ACC112 (cell line): ENCODE measurements around the gene STK32B.
A peak's percentile ranks its signal among the peaks of the same experiment; 100 is the strongest.
"Not testable (repeated sequence)": the region's sequence is repeated elsewhere in the genome, so short reads cannot be mapped to it uniquely, and the experiment has no call there.

Source experiments
- H2AFZ ChIP-seq: fragments of 200-600 bp; sonication (generic); one replicate; pipeline ENCODE4 v1.6.0; 2017; ENCODE audit warnings: antibody characterized with exemption, low read length; ENCODE audit not compliant: unreplicated experiment
- H3K27ac ChIP-seq: fragments of 200-600 bp; sonication (generic); 2 replicates; pipeline ENCODE4 v1.5.1; 2014; ENCODE audit warnings: low read depth, mild to moderate bottlenecking, antibody characterized with exemption, low read length, moderate library complexity
- H3K27me3 ChIP-seq: fragments of 200-600 bp; sonication (generic); 2 replicates; pipeline ENCODE4 v1.6.1; 2014; ENCODE audit warnings: mild to moderate bottlenecking, antibody characterized with exemption, low read length, moderate library complexity, mixed read lengths; ENCODE audit not compliant: insufficient read depth
- H3K36me3 ChIP-seq: fragments of 200-600 bp; sonication (generic); 2 replicates; pipeline ENCODE4 v1.6.1; 2016; ENCODE audit warnings: mild to moderate bottlenecking, antibody characterized with exemption, low read length, moderate library complexity, mixed read lengths; ENCODE audit not compliant: insufficient read depth
- H3K4me1 ChIP-seq: fragments of 200-600 bp; sonication (generic); one replicate; pipeline ENCODE4 v1.6.1; 2016; ENCODE audit warnings: low read length, mixed read lengths; ENCODE audit not compliant: insufficient read depth, unreplicated experiment, control insufficient read depth
- H3K4me3 ChIP-seq: fragments of 200-600 bp; sonication (generic); 2 replicates; pipeline ENCODE4 v1.5.1; 2014; ENCODE audit warnings: mild to moderate bottlenecking, low read depth, low read length
- H3K79me2 ChIP-seq: fragments of 200-600 bp; sonication (generic); one replicate; pipeline ENCODE4 v1.6.0; 2016; ENCODE audit warnings: low read length; ENCODE audit not compliant: control insufficient read depth, unreplicated experiment, insufficient read depth

The STK32B gene

DNA sequence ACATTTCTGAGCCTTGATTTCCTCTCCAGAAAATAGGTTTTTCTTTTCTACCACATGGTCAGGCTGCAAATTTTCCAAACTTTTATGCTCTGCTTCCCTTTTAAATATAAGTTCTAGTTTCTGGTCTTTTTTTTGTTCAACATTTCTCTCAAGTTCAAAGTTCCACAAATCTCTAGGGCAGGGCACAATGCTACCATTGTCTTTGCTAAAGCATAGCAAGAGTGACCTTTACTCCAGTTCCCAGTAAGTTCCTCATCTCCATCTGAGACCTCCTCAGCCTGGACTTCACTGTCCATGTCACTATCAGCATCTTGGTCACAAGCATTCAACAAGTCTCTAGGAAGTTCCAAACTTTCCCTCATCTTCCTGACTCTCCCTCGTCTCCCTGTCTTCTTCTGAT lies 228.8 kb downstream of the STK32B start:
- not testable (repeated sequence) for H2AFZ ChIP-seq, H3K4me3 ChIP-seq, H3K36me3 ChIP-seq, H3K4me1 ChIP-seq, H3K27me3 ChIP-seq, H3K79me2 ChIP-seq, H3K27ac ChIP-seq

DNA sequence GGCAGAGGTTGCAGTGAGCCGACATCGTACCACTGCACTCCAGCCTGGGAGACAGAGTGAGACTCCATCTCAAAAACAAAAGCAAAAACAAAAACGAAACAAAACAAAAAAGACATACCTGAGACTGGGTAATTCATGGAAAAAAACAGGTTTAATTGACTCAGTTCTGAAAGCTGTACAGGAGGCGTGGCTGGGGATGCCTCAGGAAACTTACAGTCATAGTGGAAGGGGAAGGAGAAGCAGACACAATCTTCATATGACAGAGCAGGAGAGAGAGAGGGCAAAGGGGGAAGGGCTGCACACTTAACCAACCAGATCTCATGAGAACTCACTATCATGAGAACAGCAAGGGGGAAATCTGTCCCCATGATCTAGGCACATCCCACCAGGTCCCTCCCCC lies 229.5 kb downstream of the STK32B start:
- H3K27ac ChIP-seq, result no peak overlapping the region
- no peaks in the 10 kb centered on the region for H3K36me3 ChIP-seq
- H3K4me1 ChIP-seq, result no peaks in the 10 kb centered on the region
- H3K4me3 ChIP-seq, result no peak overlapping the region
- no peaks in the 10 kb centered on the region for H3K27me3 ChIP-seq
- H3K79me2 ChIP-seq, result no peaks in the 10 kb centered on the region
- no peak overlapping the region for H2AFZ ChIP-seq

DNA sequence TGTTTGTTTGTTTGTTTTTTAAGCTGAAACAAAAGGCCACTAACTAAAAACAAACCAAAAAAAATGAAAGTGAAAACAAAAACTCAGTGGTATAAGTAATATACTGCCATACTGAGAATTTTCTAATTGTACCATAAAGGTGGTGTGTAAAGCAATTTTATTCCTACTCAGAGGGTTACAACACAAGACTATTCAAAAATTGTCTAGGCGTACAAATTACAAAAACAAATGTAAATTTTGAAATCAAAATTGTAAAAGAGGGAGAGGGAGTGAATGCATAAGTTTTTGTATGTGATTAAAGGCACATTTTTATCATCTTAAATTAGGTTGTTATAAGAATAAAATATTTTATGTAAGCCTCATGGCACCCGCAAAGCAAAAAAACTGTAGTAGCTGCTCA lies 232.6 kb downstream of the STK32B start:
- Histone ChIP-seq H3K4me3 (no peak overlapping the region), H3K79me2 (no peaks in the 10 kb centered on the region), H3K27me3 (no peaks in the 10 kb centered on the region), H3K27ac (no peak overlapping the region), H3K36me3 (no peaks in the 10 kb centered on the region), H2AFZ (no peak overlapping the region), H3K4me1 (no peaks in the 10 kb centered on the region)

DNA sequence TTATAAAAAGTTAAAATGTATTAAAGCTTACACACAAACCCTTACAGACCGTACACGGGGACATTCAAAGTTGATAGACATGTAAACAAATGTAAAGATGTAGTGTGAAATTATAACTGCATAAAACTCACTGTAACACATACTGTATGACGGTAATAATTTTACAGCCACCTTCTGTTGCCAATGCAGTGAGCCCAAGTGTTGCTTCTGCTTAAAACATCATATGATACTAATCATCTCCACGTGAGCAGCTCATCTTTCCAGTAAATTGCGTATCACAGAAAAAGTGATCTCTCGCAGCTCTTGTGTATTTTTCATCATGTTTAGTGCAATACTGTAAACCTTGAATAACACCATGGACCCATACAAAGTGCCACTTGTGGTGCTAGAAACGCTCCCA lies 233.2 kb downstream of the STK32B start:
- Histone ChIP-seq H3K4me3 (no peak overlapping the region), H3K36me3 (no peaks in the 10 kb centered on the region), H2AFZ (no peak overlapping the region), H3K4me1 (no peaks in the 10 kb centered on the region), H3K79me2 (no peaks in the 10 kb centered on the region), H3K27me3 (no peaks in the 10 kb centered on the region), H3K27ac (no peak overlapping the region)

DNA sequence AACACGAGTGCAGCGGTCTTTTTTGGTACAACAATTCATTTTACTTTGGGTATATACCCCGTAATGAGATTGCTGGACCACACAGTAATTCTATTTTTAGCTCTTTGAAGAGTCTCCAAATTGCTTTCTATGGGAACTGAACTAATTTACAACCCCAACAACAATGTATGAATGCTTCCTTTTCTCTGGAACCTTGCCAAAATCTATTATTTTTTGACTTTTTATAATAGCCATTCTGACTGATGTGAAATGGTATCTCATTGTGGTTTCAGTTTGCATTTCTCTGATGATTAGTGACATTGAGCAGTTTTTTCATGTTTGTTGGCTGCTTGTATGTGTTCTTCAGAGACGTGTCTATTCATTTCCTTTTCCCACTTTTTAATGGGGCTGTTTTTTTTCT lies 240.8 kb downstream of the STK32B start:
- Histone ChIP-seq H3K36me3 (no peaks in the 10 kb centered on the region), H2AFZ (no peak overlapping the region)

DNA sequence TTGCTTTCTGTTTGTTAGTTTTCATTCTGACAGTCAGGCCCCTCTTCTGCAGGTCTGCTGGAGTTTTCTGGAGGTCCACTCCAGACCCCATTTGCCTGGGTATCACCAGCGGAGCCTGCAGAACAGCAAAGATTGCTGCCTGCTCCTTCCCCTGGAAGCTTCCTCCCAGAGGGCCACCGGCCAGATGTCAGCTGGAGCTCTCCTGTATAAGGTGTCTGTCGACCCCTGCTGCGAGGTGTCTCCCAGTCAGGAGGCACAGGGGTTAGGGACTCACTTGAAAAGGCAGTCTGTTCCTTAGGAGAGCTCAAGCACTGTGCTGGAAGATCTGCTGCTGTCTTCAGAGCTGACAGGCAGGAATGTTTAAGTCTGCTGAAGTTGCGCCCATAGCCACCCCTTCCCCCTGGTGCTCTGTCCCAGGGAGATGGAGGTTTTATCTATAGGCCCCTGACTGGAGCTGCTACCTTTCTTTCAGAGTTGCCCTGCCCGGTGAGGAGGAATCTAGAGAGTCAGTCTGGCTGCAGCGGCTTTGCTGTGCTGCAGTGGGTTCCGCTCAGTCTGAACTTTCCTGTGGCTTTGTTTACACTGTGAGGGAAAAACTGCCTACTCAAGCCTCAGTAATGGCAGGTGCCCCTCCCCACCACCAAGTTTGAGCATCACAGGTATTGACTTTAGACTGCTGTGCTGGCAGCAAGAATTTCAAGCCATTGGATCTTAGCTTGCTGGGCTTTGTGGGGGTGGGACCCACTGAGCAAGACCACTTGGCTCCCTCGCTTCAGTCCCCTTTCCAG lies 246.9 kb downstream of the STK32B start:
- H3K79me2 ChIP-seq, H3K27ac ChIP-seq, H3K27me3 ChIP-seq, H3K4me1 ChIP-seq, H3K4me3 ChIP-seq, H3K36me3 ChIP-seq, H2AFZ ChIP-seq: not testable (repeated sequence)

More for the DNA sequence above, 240.8 kb downstream of the STK32B start:
- no peaks in the 10 kb centered on the region for H3K4me1 ChIP-seq
- H3K27ac ChIP-seq, result no peak overlapping the region
- no peaks in the 10 kb centered on the region for H3K27me3 ChIP-seq
- H3K4me3 ChIP-seq, result no peak overlapping the region
- no peaks in the 10 kb centered on the region for H3K79me2 ChIP-seq

DNA sequence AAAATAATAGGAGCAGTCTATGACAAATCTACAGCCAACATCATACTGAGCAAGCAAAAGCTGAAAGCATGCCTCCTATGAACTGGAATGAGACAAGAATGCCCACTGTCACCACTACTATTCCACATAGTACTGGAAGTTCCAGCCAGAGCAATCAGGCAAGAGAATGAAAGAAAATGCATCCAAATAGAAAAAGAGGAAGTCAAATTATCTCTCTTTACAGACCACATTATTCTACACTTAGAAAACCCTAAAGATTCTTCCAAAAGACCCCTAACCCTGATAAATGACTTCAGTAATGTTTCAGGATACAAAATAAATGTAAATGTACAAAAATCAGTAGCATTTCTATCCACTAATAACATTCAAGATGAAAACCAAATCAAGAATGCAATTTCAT lies 249.0 kb downstream of the STK32B start:
- Histone ChIP-seq H3K4me3 (no peak overlapping the region), H3K36me3 (no peaks in the 10 kb centered on the region), H3K27ac (no peak overlapping the region), H3K27me3 (no peaks in the 10 kb centered on the region), H2AFZ (no peak overlapping the region), H3K4me1 (no peaks in the 10 kb centered on the region), H3K79me2 (no peaks in the 10 kb centered on the region)

DNA sequence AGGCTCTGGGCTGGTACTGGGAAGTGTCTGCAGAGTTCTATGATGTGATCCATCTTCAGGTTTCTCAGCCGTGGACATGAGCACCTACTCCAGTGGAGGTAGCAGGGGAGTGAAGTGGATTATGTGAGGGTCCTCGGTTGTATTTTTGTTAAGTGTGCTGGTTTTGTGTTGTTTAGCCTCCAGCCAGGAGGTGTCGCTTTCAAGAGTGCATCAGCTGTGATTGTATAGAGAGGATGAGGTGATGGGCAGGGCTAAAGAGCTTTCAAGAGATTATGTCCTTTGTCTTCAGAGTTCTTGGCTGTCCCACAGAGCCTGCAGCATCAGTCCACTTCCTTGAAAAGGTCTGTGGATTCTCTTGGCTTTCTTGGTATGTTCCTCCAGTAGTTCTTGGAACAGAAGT lies 256.6 kb downstream of the STK32B start:
- no peak overlapping the region for H3K27ac ChIP-seq
- H3K79me2 ChIP-seq, result no peaks in the 10 kb centered on the region
- no peaks in the 10 kb centered on the region for H3K4me1 ChIP-seq
- H3K27me3 ChIP-seq, result no peaks in the 10 kb centered on the region
- H3K36me3 ChIP-seq, result no peaks in the 10 kb centered on the region
- H3K4me3 ChIP-seq, result no peak overlapping the region
- no peak overlapping the region for H2AFZ ChIP-seq

DNA sequence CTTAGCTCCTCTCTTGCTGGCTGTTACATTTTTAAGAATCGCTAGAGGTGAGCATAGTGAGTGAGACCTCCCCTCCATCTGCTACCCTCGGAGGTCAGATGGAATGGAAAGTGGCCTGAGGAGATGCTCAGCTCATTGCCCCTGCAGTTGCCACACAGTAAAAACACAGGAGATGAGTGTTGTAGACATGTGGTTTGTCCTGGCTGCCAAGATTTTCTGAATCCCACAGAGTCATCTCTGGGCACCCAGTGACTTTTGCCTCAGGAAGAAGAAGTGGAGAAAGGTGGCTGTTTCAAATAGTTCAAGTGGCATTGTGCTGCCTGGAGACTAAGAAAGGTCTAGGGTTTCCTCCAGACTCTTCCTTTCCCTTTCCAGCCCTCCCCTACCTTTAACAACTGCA lies 271.0 kb downstream of the STK32B start:
- H3K4me1 ChIP-seq, result no peaks in the 10 kb centered on the region
- H3K4me3 ChIP-seq, result no peak overlapping the region
- H3K36me3 ChIP-seq, result no peaks in the 10 kb centered on the region
- no peak overlapping the region for H3K27ac ChIP-seq
- no peaks in the 10 kb centered on the region for H3K79me2 ChIP-seq
- H3K27me3 ChIP-seq, result no peaks in the 10 kb centered on the region
- no peak overlapping the region for H2AFZ ChIP-seq

DNA sequence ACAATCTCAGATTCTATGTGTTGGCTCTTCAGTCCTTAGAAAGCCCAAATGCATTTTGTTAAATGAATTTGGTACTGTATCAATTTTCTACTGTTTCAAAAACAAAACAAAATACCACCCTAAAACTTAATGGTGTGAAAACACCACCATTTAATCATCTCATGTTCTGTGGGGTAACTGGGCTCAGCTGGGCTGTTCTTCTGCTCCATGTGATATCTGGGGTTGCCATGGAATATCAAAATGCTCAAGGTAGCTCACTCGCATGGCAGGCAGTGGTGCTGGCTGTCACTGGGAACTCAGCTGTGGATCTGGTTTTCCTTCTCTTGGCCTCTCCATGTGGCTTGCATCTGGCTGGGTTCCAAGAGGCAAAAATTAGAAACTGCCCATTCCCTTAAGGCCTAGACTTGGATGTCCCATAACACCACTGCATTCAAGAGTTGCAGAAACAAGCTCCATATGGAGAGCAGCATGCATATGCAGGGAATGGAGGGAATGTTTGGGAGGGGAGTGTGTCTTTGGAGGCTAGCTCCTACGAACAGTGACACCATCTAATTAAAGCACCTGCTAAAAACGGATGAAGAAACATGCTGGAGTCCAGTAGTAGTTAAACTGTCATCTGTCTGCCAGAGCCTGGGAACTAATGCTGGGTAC lies 279.2 kb downstream of the STK32B start:
- Histone ChIP-seq H3K4me1 (no peaks in the 10 kb centered on the region), H3K79me2 (no peaks in the 10 kb centered on the region), H3K36me3 (no peaks in the 10 kb centered on the region), H3K27me3 (no peaks in the 10 kb centered on the region), H2AFZ (no peak overlapping the region), H3K27ac (no peak overlapping the region), H3K4me3 (no peak overlapping the region)

DNA sequence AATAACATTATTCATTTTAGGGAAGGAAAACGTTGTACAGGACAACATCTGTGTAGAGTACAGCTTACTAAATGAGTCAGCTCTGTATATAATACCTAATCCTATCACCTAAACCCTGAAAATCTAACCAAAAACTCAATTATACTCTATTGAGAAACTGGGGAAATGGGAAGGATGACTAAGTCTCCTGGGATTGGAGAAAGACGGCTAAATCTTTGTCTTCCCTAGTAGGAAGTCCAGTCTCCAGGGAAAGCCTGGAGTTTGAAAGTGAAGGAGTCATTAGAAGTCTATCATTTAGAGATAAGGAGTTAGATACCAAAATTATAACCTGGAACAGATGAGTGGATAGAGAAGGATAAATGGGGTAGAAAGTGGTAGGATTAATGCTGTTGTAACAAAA lies 286.5 kb downstream of the STK32B start:
- Histone ChIP-seq H3K36me3 (no peaks in the 10 kb centered on the region), H3K4me1 (peaks cover 12% of the 10 kb centered on the region), H3K79me2 (no peaks in the 10 kb centered on the region), H3K4me3 (no peak overlapping the region), H3K27ac (peak overlapping the region; percentile 80), H3K27me3 (no peaks in the 10 kb centered on the region), H2AFZ (no peak overlapping the region)
